WERI-Rb-1 (cell line): ENCODE measurements around the gene ECPAS.
"Not testable (repeated sequence)": the region's sequence is repeated elsewhere in the genome, so short reads cannot be mapped to it uniquely, and the experiment has no call there.

Experiments
- DNase-seq: peaks from one replicate; pipeline ENCODE4 v3.0.0-alpha.2; 2020
- H3K27ac ChIP-seq: fragments of 250-450 bp; sonication (Bioruptor Pico); 2 replicates; pipeline ENCODE4 v1.5.1; 2020; ENCODE audit warnings: mild to moderate bottlenecking, moderate library complexity
- H3K27me3 ChIP-seq: fragments of 250-450 bp; sonication (Bioruptor Pico); 2 replicates; pipeline ENCODE4 v1.5.1; 2021; ENCODE audit warnings: mild to moderate bottlenecking, low read depth, moderate library complexity; ENCODE audit not compliant: insufficient read depth, severe bottlenecking
- H3K36me3 ChIP-seq: fragments of 250-450 bp; sonication (Bioruptor Pico); 2 replicates; pipeline ENCODE4 v1.5.1; 2020; ENCODE audit warnings: mild to moderate bottlenecking, moderate library complexity
- H3K4me3 ChIP-seq: 2 replicates; pipeline ENCODE4 v1.5.1; 2011; ENCODE audit warnings: low read depth, mild to moderate bottlenecking, control low read depth, low read length
- H3K9me3 ChIP-seq: fragments of 250-450 bp; sonication (Bioruptor Pico); 2 replicates; pipeline ENCODE4 v1.5.1; 2021; ENCODE audit warnings: mild to moderate bottlenecking, moderate library complexity; ENCODE audit not compliant: severe bottlenecking
- TF ChIP-seq, protein P1 (sequence below): IDR thresholded peaks from 2 replicates; pipeline ENCODE4 v1.5.1; 2011; ENCODE audit warnings: low read depth, mild to moderate bottlenecking, control low read depth, inconsistent platforms, low read length

ECPAS gene

DNA sequence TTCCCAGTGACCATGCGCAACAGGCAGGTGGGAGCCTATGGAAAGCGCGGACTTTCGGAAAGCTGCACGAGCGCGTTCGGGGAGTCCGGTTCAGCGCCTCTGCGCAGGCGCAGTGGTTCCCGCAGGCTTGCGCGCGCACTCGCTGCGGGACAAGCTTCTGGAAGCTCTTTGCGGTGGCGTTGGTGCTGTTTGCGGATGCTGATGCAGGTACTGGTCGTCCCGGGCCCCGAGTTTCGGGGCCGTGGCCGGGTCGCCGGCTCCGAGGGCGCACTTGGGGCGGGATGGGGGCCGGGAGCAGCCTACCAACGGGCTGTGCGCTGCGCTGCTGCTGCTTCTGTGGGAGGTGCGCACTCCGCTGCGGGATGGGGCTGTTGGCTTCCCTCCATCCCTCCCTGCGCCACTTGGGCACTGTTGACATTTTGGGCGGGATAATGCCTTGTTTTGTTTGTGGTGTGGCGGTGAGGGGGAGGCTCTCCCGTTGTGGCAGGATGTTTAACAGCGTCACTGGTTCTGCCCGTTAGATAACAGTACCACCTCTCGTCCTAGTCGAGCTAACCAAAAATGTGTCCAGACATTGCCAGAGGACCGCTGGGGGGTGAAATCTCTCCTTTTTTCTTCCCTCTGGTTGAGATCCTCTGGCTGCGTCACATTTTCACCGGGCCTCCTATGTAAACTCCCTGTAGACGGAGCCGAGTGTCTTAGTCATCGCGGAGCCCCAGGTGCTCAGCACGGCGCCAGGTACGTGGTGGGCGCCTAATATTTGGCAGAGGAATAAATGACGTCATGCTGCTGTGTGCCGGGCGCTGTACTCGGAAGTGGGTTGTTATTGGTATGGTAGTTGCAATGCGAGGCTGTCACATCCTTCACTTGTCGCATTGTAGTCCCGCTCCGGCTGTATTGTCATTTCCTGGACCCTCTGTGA lies 41.1 kb upstream of the ECPAS start, which contains the start of gene ZNF483:
ZNF483 (plus strand) TSS at position 124 of the 922 bp plus-strand sequence. CDS start 2,217 bp downstream, outside the sequence.
- Histone ChIP-seq H3K27me3 (no peaks in the 10 kb centered on the region), H3K9me3 (no peaks in the 10 kb centered on the region), H3K4me3 (peak within 1 kb of the TSS; percentile 89), H3K27ac (peak within 1 kb of the TSS; percentile 54), H3K36me3 (peaks cover 21% of the 10 kb centered on the region)
- DNase-seq: peak; percentile 95
- TF ChIP-seq, protein P1, sequence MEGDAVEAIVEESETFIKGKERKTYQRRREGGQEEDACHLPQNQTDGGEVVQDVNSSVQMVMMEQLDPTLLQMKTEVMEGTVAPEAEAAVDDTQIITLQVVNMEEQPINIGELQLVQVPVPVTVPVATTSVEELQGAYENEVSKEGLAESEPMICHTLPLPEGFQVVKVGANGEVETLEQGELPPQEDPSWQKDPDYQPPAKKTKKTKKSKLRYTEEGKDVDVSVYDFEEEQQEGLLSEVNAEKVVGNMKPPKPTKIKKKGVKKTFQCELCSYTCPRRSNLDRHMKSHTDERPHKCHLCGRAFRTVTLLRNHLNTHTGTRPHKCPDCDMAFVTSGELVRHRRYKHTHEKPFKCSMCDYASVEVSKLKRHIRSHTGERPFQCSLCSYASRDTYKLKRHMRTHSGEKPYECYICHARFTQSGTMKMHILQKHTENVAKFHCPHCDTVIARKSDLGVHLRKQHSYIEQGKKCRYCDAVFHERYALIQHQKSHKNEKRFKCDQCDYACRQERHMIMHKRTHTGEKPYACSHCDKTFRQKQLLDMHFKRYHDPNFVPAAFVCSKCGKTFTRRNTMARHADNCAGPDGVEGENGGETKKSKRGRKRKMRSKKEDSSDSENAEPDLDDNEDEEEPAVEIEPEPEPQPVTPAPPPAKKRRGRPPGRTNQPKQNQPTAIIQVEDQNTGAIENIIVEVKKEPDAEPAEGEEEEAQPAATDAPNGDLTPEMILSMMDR: no peak

DNA sequence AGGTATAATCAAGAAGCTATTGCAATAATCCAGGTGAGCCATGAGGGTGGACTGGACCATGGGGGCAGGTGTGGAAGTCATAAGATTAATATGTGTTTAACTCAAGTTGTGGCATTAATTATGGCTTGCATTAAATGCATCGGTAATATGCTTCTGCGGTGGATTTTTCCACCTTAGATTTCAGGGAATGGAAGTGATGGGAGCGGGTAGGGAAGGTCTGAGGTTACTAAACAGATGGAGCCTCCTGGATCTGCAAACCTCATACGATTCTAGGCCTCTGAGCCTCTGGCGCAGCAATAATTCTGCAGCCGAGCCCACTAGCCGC lies 40.5 kb upstream of the ECPAS start:
- DNase-seq: no peak
- peak overlapping the region; percentile 89 for H3K4me3 ChIP-seq
- peaks cover 18% of the 10 kb centered on the region for H3K36me3 ChIP-seq
- TF ChIP-seq, protein P1: no peak
- no peaks in the 10 kb centered on the region for H3K27me3 ChIP-seq
- H3K27ac ChIP-seq: no peak overlapping the region; the same call in 1 of the 2 replicates
- H3K9me3 ChIP-seq: no peaks in the 10 kb centered on the region

DNA sequence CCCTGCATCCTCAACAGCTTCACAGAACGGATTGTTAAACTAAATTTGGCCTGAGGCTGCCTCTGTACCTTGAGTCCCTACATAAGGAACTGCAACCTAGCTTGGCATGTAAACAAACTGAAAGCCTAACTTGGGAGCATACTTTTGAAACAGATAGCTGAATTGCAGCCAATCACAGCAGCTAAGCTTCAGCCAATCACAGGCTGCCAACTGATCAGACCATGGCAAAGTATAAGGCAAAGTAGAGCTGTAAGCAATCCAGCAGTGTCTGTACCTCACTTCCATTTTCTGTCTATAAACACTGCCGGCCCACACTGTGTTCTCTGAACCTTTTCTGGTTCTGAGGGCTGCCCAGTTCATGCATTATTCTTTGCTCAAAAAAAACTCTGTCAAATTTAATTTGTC lies 31.9 kb upstream of the ECPAS start:
- Histone ChIP-seq H3K36me3 (no peaks in the 10 kb centered on the region), H3K27me3 (no peaks in the 10 kb centered on the region), H3K9me3 (peaks cover 13% of the 10 kb centered on the region), H3K27ac (no peak overlapping the region), H3K4me3 (no peak overlapping the region)
- TF ChIP-seq, protein P1: no peak
- no peak for DNase-seq

DNA sequence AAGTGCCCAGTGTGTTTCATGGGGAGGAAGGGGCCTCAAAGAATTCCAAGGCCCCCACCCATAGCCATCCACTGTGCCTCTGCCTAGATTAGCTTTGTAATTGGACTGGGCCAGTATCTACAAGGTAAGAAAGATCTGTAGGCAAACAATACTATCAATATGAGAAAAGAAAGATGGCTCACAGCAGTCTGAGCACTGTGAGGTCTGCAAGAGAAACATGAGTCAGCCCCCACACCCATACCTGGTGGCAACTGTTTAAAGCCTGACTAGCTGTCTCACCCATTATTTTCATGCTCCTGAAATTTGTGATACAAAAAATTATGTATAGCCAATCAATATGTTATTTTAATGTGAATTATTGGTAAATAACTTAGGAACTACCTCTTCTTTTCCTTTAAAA lies 30.8 kb upstream of the ECPAS start:
- H3K36me3 ChIP-seq: no peaks in the 10 kb centered on the region
- TF ChIP-seq, protein P1: no peak

DNA sequence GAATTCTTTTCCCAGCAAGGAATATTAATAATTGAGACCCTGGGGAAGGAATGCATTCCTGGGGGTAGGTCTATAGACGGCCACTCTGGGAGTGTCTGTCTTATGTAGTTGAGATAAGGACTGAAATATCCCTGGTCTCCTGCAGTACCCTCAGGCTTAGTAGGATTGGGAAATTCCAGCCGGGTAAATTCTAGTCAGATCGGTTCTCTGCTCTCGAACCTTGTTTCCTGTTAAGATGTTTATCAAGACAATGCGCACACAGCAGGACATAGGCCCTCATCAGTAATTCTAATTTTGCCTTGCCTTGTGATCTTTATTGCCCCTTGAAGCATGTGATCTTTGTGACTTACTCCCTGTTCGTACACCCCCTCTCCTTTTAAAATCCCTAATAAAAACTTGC lies 27.4 kb upstream of the ECPAS start:
- H3K27me3 ChIP-seq, H3K27ac ChIP-seq, H3K4me3 ChIP-seq, DNase-seq, H3K36me3 ChIP-seq: not testable (repeated sequence)
- peaks cover 16% of the 10 kb centered on the region for H3K9me3 ChIP-seq

More for the DNA sequence above, 30.8 kb upstream of the ECPAS start:
- DNase-seq: no peak
- Histone ChIP-seq H3K27ac (no peak overlapping the region), H3K4me3 (no peak overlapping the region), H3K9me3 (peaks cover 16% of the 10 kb centered on the region), H3K27me3 (no peaks in the 10 kb centered on the region)

DNA sequence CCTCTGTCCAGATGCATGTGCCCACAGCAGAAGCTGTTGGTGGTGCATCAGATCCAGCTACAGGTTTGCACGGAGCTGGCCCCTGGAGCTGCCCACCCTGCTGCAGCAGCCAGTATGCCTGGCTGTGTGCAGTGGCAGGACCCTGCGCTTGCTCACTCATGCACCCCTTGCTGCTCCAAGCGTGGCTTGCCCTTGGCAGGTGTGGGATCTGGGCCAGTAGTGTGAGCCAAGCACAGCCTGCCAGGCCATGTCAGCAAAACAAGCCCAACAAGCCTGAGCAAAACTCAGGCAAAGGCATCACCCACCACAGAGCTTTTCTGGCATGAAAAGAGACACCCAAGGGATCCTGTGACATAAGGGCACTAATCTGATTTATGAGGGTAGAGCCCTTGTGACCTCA lies 18.3 kb upstream of the ECPAS start:
- H3K27me3 ChIP-seq: no peaks in the 10 kb centered on the region
- no peaks in the 10 kb centered on the region for H3K9me3 ChIP-seq
- H3K27ac ChIP-seq: no peak overlapping the region
- H3K4me3 ChIP-seq: no peak overlapping the region
- DNase-seq: no peak
- TF ChIP-seq, protein P1: no peak
- no peaks in the 10 kb centered on the region for H3K36me3 ChIP-seq
